Medulla oblongata (tissue), 1 donor: Measurements from ENCODE around the gene FAM83E.
"Not testable (repeated sequence)": the region's sequence is repeated elsewhere in the genome, so short reads cannot be mapped to it uniquely, and the experiment has no call there.

ENCODE experiments used
- DNase-seq: peaks from one replicate; pipeline ENCODE4 v3.0.0-alpha.2; 2015; ENCODE audit errors: extremely low spot score

The FAM83E gene

GRCh38 chr19:48614436-48615230 is at the start of gene FAM83E:
FAM83E (minus strand) TSS chr19:48615076; CDS start chr19:48613372, 1,704 bp downstream.
- no peak for DNase-seq

- no peak for DNase-seq
Observed at GRCh38 chr19:48664476-48664875, 49.6 kb upstream of the FAM83E start.

- DNase-seq: no peak
Observed at GRCh38 chr19:48663667-48664066, 48.8 kb upstream of the FAM83E start.

GRCh38 chr19:48661711-48662090 is 46.8 kb upstream of the FAM83E start:
- DNase-seq: no peak

- DNase-seq: peak; percentile 95
Observed at GRCh38 chr19:48660852-48661710, 46.2 kb upstream of the FAM83E start.

- DNase-seq: peak; percentile 39
Observed at GRCh38 chr19:48659768-48660167, 44.9 kb upstream of the FAM83E start.

- DNase-seq: no peak
Observed at GRCh38 chr19:48658483-48658882, 43.6 kb upstream of the FAM83E start.

- DNase-seq: not testable (repeated sequence)
Observed at GRCh38 chr19:48657828-48658227, 43.0 kb upstream of the FAM83E start.

- DNase-seq: no peak
Observed at GRCh38 chr19:48656840-48657474, 42.1 kb upstream of the FAM83E start.

- no peak for DNase-seq
Observed at GRCh38 chr19:48654299-48655059, 39.6 kb upstream of the FAM83E start.

- DNase-seq: no peak
Observed at GRCh38 chr19:48651683-48652048, 36.8 kb upstream of the FAM83E start.

GRCh38 chr19:48650974-48651682 is 36.3 kb upstream of the FAM83E start:
- no peak for DNase-seq

- no peak for DNase-seq
Observed at GRCh38 chr19:48648134-48648533, 33.3 kb upstream of the FAM83E start.

- DNase-seq: no peak
Observed at GRCh38 chr19:48646722-48647216, 31.9 kb upstream of the FAM83E start.

- DNase-seq: peak; percentile 95
Observed at GRCh38 chr19:48646001-48646721, 31.3 kb upstream of the FAM83E start, which contains the start of gene CA11. CA11 (minus strand) TSS chr19:48646187; CDS start chr19:48645632, 555 bp downstream.

- DNase-seq: peak; percentile 55
Observed at GRCh38 chr19:48645620-48646000, 30.7 kb upstream of the FAM83E start.

GRCh38 chr19:48644839-48645619 is 30.2 kb upstream of the FAM83E start:
- DNase-seq: peak; percentile 89

GRCh38 chr19:48644355-48644754 is 29.5 kb upstream of the FAM83E start:
- peak; percentile 38 for DNase-seq

GRCh38 chr19:48642862-48643261 is 28.0 kb upstream of the FAM83E start:
- no peak for DNase-seq
